A673 (cell line): ENCODE measurements around the gene SCAANT1. TPM values are rescaled to one million over a fixed set of nuclear protein-coding genes. Genes with fewer than 3 reads are reported as not detected.

Experiments
- BruUV-seq: library from RNA; stranded (reverse); fragments of 400-500 nt; replicated peaks from 2 replicates; lab custom pipeline; 2021; lab: Mats Ljungman, UMichigan
- CTCF ChIA-PET: fragments of 300-600 bp; sonication (Branson Sonifier 250); formaldehyde crosslinking; loops from one replicate; lab custom pipeline; 2022; ENCODE audit warnings: antibody characterized with exemption; lab: Charles Lee
- POLR2A ChIA-PET: fragments of 300-600 bp; sonication (Branson Sonifier 250); formaldehyde crosslinking; loops from one replicate; lab custom pipeline; 2022; ENCODE audit warnings: antibody characterized with exemption; ENCODE audit not compliant: low non-redundant PET; lab: Charles Lee
- DNase-seq: peaks from one replicate; pipeline ENCODE4 v3.0.0-alpha.2; 2015; ENCODE audit warnings: low spot score
- H3K27ac ChIP-seq: fragments of 200-600 bp; sonication (generic); 2 replicates; pipeline ENCODE4 v1.5.1; 2016; ENCODE audit warnings: mixed run types, low read depth, mild to moderate bottlenecking, mixed read lengths, antibody characterized with exemption, low read length; ENCODE audit not compliant: poor library complexity, severe bottlenecking
- H3K27me3 ChIP-seq: fragments of 200-600 bp; sonication (generic); replicated peaks from 2 replicates; pipeline ENCODE4 v1.6.1; 2017; ENCODE audit warnings: mixed run types, low read depth, mild to moderate bottlenecking, mixed read lengths, antibody characterized with exemption, low read length; ENCODE audit not compliant: insufficient read depth, poor library complexity
- H3K36me3 ChIP-seq: fragments of 200-600 bp; sonication (generic); 2 replicates; pipeline ENCODE4 v1.6.1; 2016; ENCODE audit warnings: mixed run types, mild to moderate bottlenecking, mixed read lengths, antibody characterized with exemption, low read length; ENCODE audit not compliant: insufficient read depth, poor library complexity, severe bottlenecking
- H3K4me1 ChIP-seq: fragments of 200-600 bp; sonication (generic); 2 replicates; pipeline ENCODE4 v1.6.1; 2017; ENCODE audit warnings: mixed run types, mild to moderate bottlenecking, mixed read lengths, antibody characterized with exemption, low read length; ENCODE audit not compliant: insufficient read depth, poor library complexity, severe bottlenecking
- H3K4me3 ChIP-seq: fragments of 200-600 bp; sonication (generic); 2 replicates; pipeline ENCODE4 v1.5.1; 2016; ENCODE audit warnings: low read depth, mixed run types, mild to moderate bottlenecking, mixed read lengths, low read length; ENCODE audit not compliant: poor library complexity, severe bottlenecking
- H3K9me3 ChIP-seq: fragments of 200-600 bp; sonication (generic); 2 replicates; pipeline ENCODE4 v1.6.1; 2016; ENCODE audit warnings: mixed run types, low read depth, mild to moderate bottlenecking, mixed read lengths, antibody characterized with exemption, low read length; ENCODE audit not compliant: poor library complexity, severe bottlenecking
- CTCF ChIP-seq: fragments of 300-800, 200-600 bp; sonication (generic); conservative IDR thresholded peaks from 2 replicates; pipeline ENCODE4 v1.5.1; 2017; ENCODE audit warnings: low read depth, mild to moderate bottlenecking, antibody characterized with exemption, low read length, moderate library complexity, mixed read lengths
- EZH2 ChIP-seq: fragments of 200-600 bp; sonication (generic); IDR thresholded peaks from 2 replicates; pipeline ENCODE4 v1.6.1; 2017; ENCODE audit warnings: borderline replicate concordance, low read depth, mild to moderate bottlenecking, mixed read lengths, antibody characterized with exemption, low read length; ENCODE audit not compliant: poor library complexity, severe bottlenecking
- intact Hi-C: fragments of 100-400 bp; cut with micrococcal nuclease; formaldehyde crosslinking; loops from one replicate; pipeline ENCODE4 v1.10.0; 2022; ENCODE audit not compliant: unreplicated experiment
- total RNA-seq: library from RNA; stranded (reverse); gene quantifications from 2 replicates; pipeline ENCODE4 v1.2.3, GENCODE V29; 2021

SCAANT1 gene
- total RNA-seq, 1 experiment from 2014 or later: not detected

- BruUV-seq: no TSS peak
- peaks cover 2% of the 10 kb centered on the region for H3K4me1 ChIP-seq
- H3K27ac ChIP-seq: no peak overlapping the region
- H3K9me3 ChIP-seq: no peaks in the 10 kb centered on the region
- no peak overlapping the region for H3K4me3 ChIP-seq
- intact Hi-C loops: no loop called here
- H3K27me3 ChIP-seq: no peaks in the 10 kb centered on the region
- H3K36me3 ChIP-seq: no peaks in the 10 kb centered on the region
- TF ChIP-seq EZH2 (no peak), CTCF (no peak)
- DNase-seq: no peak
- POLR2A ChIA-PET: no interaction called here
- CTCF ChIA-PET: no interaction called here
Observed at GRCh38 chr3:63945558-63946096, 33.4 kb upstream of the SCAANT1 start.

DNA sequence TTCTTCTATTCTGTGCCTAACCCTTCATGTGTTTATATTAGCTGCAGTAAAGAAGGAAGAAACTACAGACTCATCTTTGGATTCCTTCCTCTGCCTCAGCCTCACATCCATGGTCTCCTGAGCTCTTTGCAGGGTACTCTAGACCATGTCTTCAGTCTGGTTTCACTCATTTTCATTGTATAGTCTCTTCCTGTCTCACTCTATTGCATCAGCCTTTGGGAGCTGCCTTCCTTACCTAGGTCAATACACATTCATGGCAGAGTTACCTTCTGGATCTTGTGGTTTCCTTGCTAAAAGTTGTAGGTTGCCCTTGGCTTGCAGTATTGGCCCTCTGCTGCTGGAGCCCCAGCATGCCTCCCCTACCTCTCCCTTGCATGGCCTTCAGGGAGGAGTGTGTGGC lies 31.5 kb upstream of the SCAANT1 start:
- TF ChIP-seq CTCF: no peak
- no peak for TF ChIP-seq EZH2
- no peaks in the 10 kb centered on the region for H3K27me3 ChIP-seq
- no TSS peak for BruUV-seq
- no peak for DNase-seq
- no peaks in the 10 kb centered on the region for H3K9me3 ChIP-seq
- no peak overlapping the region for H3K27ac ChIP-seq
- ChIA-PET CTCF (no interaction called here), POLR2A (no interaction called here)
- intact Hi-C loops: no loop called here
- no peak overlapping the region for H3K4me3 ChIP-seq
- H3K36me3 ChIP-seq: no peaks in the 10 kb centered on the region
- no peaks in the 10 kb centered on the region for H3K4me1 ChIP-seq

GRCh38 chr3:63942528-63942927 lies 30.3 kb upstream of the SCAANT1 start:
- no peaks in the 10 kb centered on the region for H3K36me3 ChIP-seq

More at GRCh38 chr3:63942528-63942927, 30.3 kb upstream of the SCAANT1 start:
- no peak overlapping the region for H3K4me3 ChIP-seq
- no peak for DNase-seq
- no peaks in the 10 kb centered on the region for H3K9me3 ChIP-seq
- BruUV-seq: no TSS peak
- H3K27ac ChIP-seq: no peak overlapping the region
- intact Hi-C loops: no loop called here
- no peaks in the 10 kb centered on the region for H3K4me1 ChIP-seq
- H3K27me3 ChIP-seq: no peaks in the 10 kb centered on the region
- ChIA-PET POLR2A (no interaction called here), CTCF (no interaction called here)
- TF ChIP-seq CTCF: no peak
- TF ChIP-seq EZH2: no peak
